Muscle layer of colon (tissue), 2 donors: ENCODE results near the gene TMEM178A.

Experiments used
- H3K27ac ChIP-seq: one replicate; pipeline ENCODE4 v1.7.0; 2013; ENCODE audit warnings: low read depth, mild to moderate bottlenecking, low read length, moderate library complexity
- H3K27me3 ChIP-seq, 2 donors: one replicate each; pipeline ENCODE4 v1.7.0; 2013; ENCODE audit warnings: low read length in 2 of 2, mild to moderate bottlenecking in 2 of 2; ENCODE audit not compliant: insufficient read depth in 2 of 2, control insufficient read depth in 1 of 2
- H3K36me3 ChIP-seq: one replicate; pipeline ENCODE4 v1.7.0; 2013; ENCODE audit warnings: mild to moderate bottlenecking, low read length; ENCODE audit not compliant: insufficient read depth
- H3K4me1 ChIP-seq: one replicate; pipeline ENCODE4 v1.7.0; 2013; ENCODE audit warnings: mild to moderate bottlenecking, low read length; ENCODE audit not compliant: insufficient read depth
- H3K4me3 ChIP-seq, 2 donors: one replicate each; pipeline ENCODE4 v1.7.0; 2013; ENCODE audit warnings: low read length in 2 of 2, low read depth in 1 of 2, mild to moderate bottlenecking in 1 of 2, moderate library complexity in 1 of 2
- H3K9ac ChIP-seq: one replicate; pipeline ENCODE4 v1.7.0; 2013; ENCODE audit warnings: low read length
- H3K9me3 ChIP-seq: one replicate; pipeline ENCODE4 v1.7.0; 2013; ENCODE audit warnings: mild to moderate bottlenecking, low read length
- donor health status: abdominal sarcoma.
- donor health status: Adenocarcinoma of cecum.

TMEM178A gene

GRCh38 chr2:39664888-39665591, 677 bp upstream of the TMEM178A start:
- Histone ChIP-seq H3K4me3 (no peak overlapping the region), H3K9me3 (no peaks in the 10 kb centered on the region), H3K9ac (no peak overlapping the region), H3K27me3 (peaks cover 10 to 23% of the 10 kb centered on the region in 2 donors), H3K27ac (no peak overlapping the region), H3K4me1 (peaks cover 7% of the 10 kb centered on the region), H3K36me3 (no peaks in the 10 kb centered on the region)

GRCh38 chr2:39666491-39667101, 879 bp downstream of the TMEM178A start:
- Histone ChIP-seq H3K9me3 (no peaks in the 10 kb centered on the region), H3K9ac (no peak overlapping the region), H3K4me1 (peaks cover 7% of the 10 kb centered on the region), H3K27me3 (peaks cover 10 to 23% of the 10 kb centered on the region in 2 donors), H3K4me3 (peak overlapping the region; percentile 51 to 53), H3K36me3 (no peaks in the 10 kb centered on the region), H3K27ac (no peak overlapping the region)

GRCh38 chr2:39667104-39667885, 1.6 kb downstream of the TMEM178A start:
- peaks cover 7% of the 10 kb centered on the region for H3K4me1 ChIP-seq
- H3K9me3 ChIP-seq = no peaks in the 10 kb centered on the region
- peaks cover 10 to 23% of the 10 kb centered on the region in 2 donors for H3K27me3 ChIP-seq
- H3K4me3 ChIP-seq = peak overlapping the region in 1 of 2 donors; percentile 51
- no peaks in the 10 kb centered on the region for H3K36me3 ChIP-seq
- no peak overlapping the region for H3K9ac ChIP-seq
- H3K27ac ChIP-seq = no peak overlapping the region

GRCh38 chr2:39667886-39668276, 2.2 kb downstream of the TMEM178A start:
- Histone ChIP-seq H3K4me3 (no peak overlapping the region), H3K9me3 (no peaks in the 10 kb centered on the region), H3K36me3 (no peaks in the 10 kb centered on the region), H3K4me1 (peaks cover 7% of the 10 kb centered on the region), H3K27me3 (peaks cover 10 to 23% of the 10 kb centered on the region in 2 donors), H3K9ac (no peak overlapping the region), H3K27ac (no peak overlapping the region)

GRCh38 chr2:39668576-39669080, 2.9 kb downstream of the TMEM178A start:
- Histone ChIP-seq H3K4me1 (peaks cover 7% of the 10 kb centered on the region), H3K9me3 (no peaks in the 10 kb centered on the region), H3K9ac (no peak overlapping the region), H3K4me3 (no peak overlapping the region), H3K36me3 (no peaks in the 10 kb centered on the region), H3K27ac (no peak overlapping the region), H3K27me3 (peaks cover 10 to 23% of the 10 kb centered on the region in 2 donors)

GRCh38 chr2:39671604-39672003, 5.9 kb downstream of the TMEM178A start:
- H3K4me3 ChIP-seq = no peak overlapping the region
- peaks cover 10 to 21% of the 10 kb centered on the region in 2 donors for H3K27me3 ChIP-seq
- H3K27ac ChIP-seq = no peak overlapping the region
- no peaks in the 10 kb centered on the region for H3K9me3 ChIP-seq
- H3K36me3 ChIP-seq = no peaks in the 10 kb centered on the region
- H3K4me1 ChIP-seq = peaks cover 4% of the 10 kb centered on the region
- H3K9ac ChIP-seq = no peak overlapping the region

- Histone ChIP-seq H3K9me3 (no peaks in the 10 kb centered on the region), H3K36me3 (no peaks in the 10 kb centered on the region), H3K27me3 (peaks cover 3 to 11% of the 10 kb centered on the region in 2 donors), H3K9ac (no peak overlapping the region), H3K4me3 (no peak overlapping the region), H3K27ac (no peak overlapping the region), H3K4me1 (no peaks in the 10 kb centered on the region)
These were observed 7.3 kb downstream of the TMEM178A start for GRCh38 chr2:39673018-39673417.

- Histone ChIP-seq H3K36me3 (no peaks in the 10 kb centered on the region), H3K27ac (no peak overlapping the region), H3K4me3 (no peak overlapping the region), H3K9me3 (no peaks in the 10 kb centered on the region), H3K9ac (no peak overlapping the region), H3K4me1 (no peaks in the 10 kb centered on the region), H3K27me3 (no peaks in the 10 kb centered on the region)
These were observed 10.6 kb downstream of the TMEM178A start for GRCh38 chr2:39676342-39676741.

GRCh38 chr2:39678170-39678569, 12.5 kb downstream of the TMEM178A start:
- H3K36me3 ChIP-seq = no peaks in the 10 kb centered on the region
- no peaks in the 10 kb centered on the region for H3K27me3 ChIP-seq
- H3K27ac ChIP-seq = no peak overlapping the region
- no peak overlapping the region for H3K4me3 ChIP-seq
- H3K4me1 ChIP-seq = no peaks in the 10 kb centered on the region
- no peaks in the 10 kb centered on the region for H3K9me3 ChIP-seq
- H3K9ac ChIP-seq = no peak overlapping the region

GRCh38 chr2:39679805-39680204, 14.1 kb downstream of the TMEM178A start:
- H3K9me3 ChIP-seq = no peaks in the 10 kb centered on the region
- no peak overlapping the region for H3K9ac ChIP-seq
- no peaks in the 10 kb centered on the region for H3K36me3 ChIP-seq
- H3K27me3 ChIP-seq = no peaks in the 10 kb centered on the region
- no peak overlapping the region for H3K27ac ChIP-seq
- no peaks in the 10 kb centered on the region for H3K4me1 ChIP-seq
- no peak overlapping the region for H3K4me3 ChIP-seq

GRCh38 chr2:39682066-39682692, 16.5 kb downstream of the TMEM178A start:
- H3K27me3 ChIP-seq = no peaks in the 10 kb centered on the region
- no peak overlapping the region for H3K9ac ChIP-seq
- H3K36me3 ChIP-seq = no peaks in the 10 kb centered on the region
- H3K27ac ChIP-seq = no peak overlapping the region
- H3K4me3 ChIP-seq = no peak overlapping the region
- H3K9me3 ChIP-seq = no peaks in the 10 kb centered on the region
- no peaks in the 10 kb centered on the region for H3K4me1 ChIP-seq
